ENCODE results near the gene ST6GALNAC3. TPM values are rescaled to one million over a fixed set of nuclear protein-coding genes. Genes with fewer than 3 reads are reported as not detected.

The ST6GALNAC3 gene
- polyA plus RNA-seq, 1 donor (not counting 4 experiments of a cell fraction or from before 2014, with no cell fraction given): 0.08 TPM

DNA sequence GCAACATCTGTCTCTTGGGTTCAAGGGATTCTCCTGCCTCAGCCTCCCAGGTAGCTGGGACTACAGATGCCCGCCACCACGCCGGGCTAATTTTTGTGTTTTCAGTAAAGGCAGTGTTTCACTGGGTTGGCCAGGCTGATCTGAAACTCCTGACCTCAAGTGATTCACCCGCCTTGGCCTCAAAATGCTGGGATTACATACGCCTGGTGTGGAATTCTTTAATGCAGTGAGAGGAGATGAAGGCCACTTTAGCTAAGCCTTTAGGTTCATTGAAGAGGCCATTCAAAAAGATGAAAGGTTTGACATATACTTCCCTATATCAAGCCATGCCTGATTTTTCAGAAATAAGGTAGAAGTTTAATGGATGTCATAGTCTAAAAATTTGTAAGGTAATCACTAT lies 162.7 kb downstream of the ST6GALNAC3 start:
- Histone ChIP-seq H4K20me1 (ENCODE audit: control insufficient read depth, extremely low read depth, insufficient read depth, low read length) (no peaks in the 10 kb centered on the region), H2AFZ (ENCODE audit: control insufficient read depth, low read length) (no peak overlapping the region), H3K4me1 (ENCODE audit: control insufficient read depth, extremely low read depth, insufficient read depth, low read length) (no peaks in the 10 kb centered on the region), H3K9me1 (ENCODE audit: control insufficient read depth, extremely low read depth, insufficient read depth, low read length) (no peaks in the 10 kb centered on the region), H3K27me3 (ENCODE audit: control insufficient read depth, extremely low read depth, insufficient read depth, low read length) (no peaks in the 10 kb centered on the region), H3K36me3 (ENCODE audit: control insufficient read depth in 2 of 2, extremely low read depth in 1 of 2, insufficient read depth in 2 of 2, low read length in 2 of 2) (no peaks in the 10 kb centered on the region), H3K9ac (ENCODE audit: control insufficient read depth, extremely low read depth, insufficient read depth, low read length) (no peak overlapping the region), H3K4me2 (ENCODE audit: control insufficient read depth, extremely low read depth, insufficient read depth, low read depth, low read length) (no peak overlapping the region), H3K79me2 (ENCODE audit: control insufficient read depth, insufficient read depth, low read length) (no peaks in the 10 kb centered on the region), H3K27ac (ENCODE audit: control insufficient read depth, insufficient read depth, low read length) (no peak overlapping the region), H3K9me3 (ENCODE audit: control insufficient read depth, low read depth, low read length) (no peaks in the 10 kb centered on the region), H3K4me3 (ENCODE audit: control insufficient read depth in 2 of 3, extremely low read depth in 1 of 3, insufficient read depth in 2 of 3, low read depth in 1 of 3, low read length in 3 of 3) (no peak overlapping the region)
- FAIRE-seq (no peak), DNase-seq (ENCODE audit: low read depth, low spot score) (no peak)
- dilution Hi-C loops (cut with MboI; ENCODE audit: extremely low pct_ligation_motif_present, low sequenced_read_pairs): no loop called here
- TF ChIP-seq, protein P1, sequence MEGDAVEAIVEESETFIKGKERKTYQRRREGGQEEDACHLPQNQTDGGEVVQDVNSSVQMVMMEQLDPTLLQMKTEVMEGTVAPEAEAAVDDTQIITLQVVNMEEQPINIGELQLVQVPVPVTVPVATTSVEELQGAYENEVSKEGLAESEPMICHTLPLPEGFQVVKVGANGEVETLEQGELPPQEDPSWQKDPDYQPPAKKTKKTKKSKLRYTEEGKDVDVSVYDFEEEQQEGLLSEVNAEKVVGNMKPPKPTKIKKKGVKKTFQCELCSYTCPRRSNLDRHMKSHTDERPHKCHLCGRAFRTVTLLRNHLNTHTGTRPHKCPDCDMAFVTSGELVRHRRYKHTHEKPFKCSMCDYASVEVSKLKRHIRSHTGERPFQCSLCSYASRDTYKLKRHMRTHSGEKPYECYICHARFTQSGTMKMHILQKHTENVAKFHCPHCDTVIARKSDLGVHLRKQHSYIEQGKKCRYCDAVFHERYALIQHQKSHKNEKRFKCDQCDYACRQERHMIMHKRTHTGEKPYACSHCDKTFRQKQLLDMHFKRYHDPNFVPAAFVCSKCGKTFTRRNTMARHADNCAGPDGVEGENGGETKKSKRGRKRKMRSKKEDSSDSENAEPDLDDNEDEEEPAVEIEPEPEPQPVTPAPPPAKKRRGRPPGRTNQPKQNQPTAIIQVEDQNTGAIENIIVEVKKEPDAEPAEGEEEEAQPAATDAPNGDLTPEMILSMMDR (optimal IDR thresholded peaks at IDR 0.05 in 1 of 3, IDR thresholded peaks at IDR 0.05 in 1 of 3, conservative IDR thresholded peaks at IDR 0.05 in 1 of 3; ENCODE audit: extremely low read depth in 1 of 3, insufficient read depth in 2 of 3, low read length in 3 of 3): no peak
- no peak for TF ChIP-seq EZH2 (IDR thresholded peaks at IDR 0.05; ENCODE audit: low read length)

DNA sequence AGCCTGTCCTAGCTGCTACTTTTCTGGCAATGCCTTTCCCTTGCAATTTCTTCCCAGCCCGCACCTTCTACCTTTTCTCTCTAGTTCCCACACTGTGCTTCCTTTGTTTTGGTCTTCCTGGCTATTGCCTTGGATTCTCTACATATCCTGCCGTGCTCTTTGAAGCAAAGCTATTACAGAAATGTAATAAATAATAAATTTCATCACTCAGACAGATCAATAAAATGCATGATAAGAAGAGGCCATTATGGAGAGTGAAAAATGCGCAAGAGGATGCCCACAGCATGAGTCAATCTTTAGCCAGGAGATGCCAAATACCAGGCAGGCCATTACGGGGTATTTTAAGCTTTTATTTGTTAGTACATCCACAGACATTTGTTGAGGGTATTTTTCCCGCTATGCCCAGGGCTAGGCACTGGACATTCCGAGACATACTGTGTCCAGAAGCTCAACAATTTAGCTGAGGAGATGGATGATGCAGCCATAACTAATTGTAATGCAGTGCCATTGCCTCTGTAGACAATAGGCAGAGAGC lies 163.6 kb downstream of the ST6GALNAC3 start:
- TF ChIP-seq EZH2 (IDR thresholded peaks at IDR 0.05; ENCODE audit: low read length): no peak
- TF ChIP-seq, protein P1 (optimal IDR thresholded peaks at IDR 0.05 in 1 of 3, IDR thresholded peaks at IDR 0.05 in 1 of 3, conservative IDR thresholded peaks at IDR 0.05 in 1 of 3; ENCODE audit: extremely low read depth in 1 of 3, insufficient read depth in 2 of 3, low read length in 3 of 3): no peak
- dilution Hi-C loops (cut with MboI; ENCODE audit: extremely low pct_ligation_motif_present, low sequenced_read_pairs): no loop called here
- no peaks in the 10 kb centered on the region for H4K20me1 ChIP-seq (ENCODE audit: control insufficient read depth, extremely low read depth, insufficient read depth, low read length)
- no peak overlapping the region for H3K27ac ChIP-seq (ENCODE audit: control insufficient read depth, insufficient read depth, low read length)
- H3K36me3 ChIP-seq (ENCODE audit: control insufficient read depth in 2 of 2, extremely low read depth in 1 of 2, insufficient read depth in 2 of 2, low read length in 2 of 2): no peaks in the 10 kb centered on the region
- no peaks in the 10 kb centered on the region for H3K9me3 ChIP-seq (ENCODE audit: control insufficient read depth, low read depth, low read length)
- DNase-seq (ENCODE audit: low read depth, low spot score) (no peak), FAIRE-seq (no peak)
- H3K9ac ChIP-seq (ENCODE audit: control insufficient read depth, extremely low read depth, insufficient read depth, low read length): no peak overlapping the region
- no peaks in the 10 kb centered on the region for H3K9me1 ChIP-seq (ENCODE audit: control insufficient read depth, extremely low read depth, insufficient read depth, low read length)
- no peak overlapping the region for H3K4me2 ChIP-seq (ENCODE audit: control insufficient read depth, extremely low read depth, insufficient read depth, low read depth, low read length)
- no peaks in the 10 kb centered on the region for H3K27me3 ChIP-seq (ENCODE audit: control insufficient read depth, extremely low read depth, insufficient read depth, low read length)
- H2AFZ ChIP-seq (ENCODE audit: control insufficient read depth, low read length): no peak overlapping the region
- no peaks in the 10 kb centered on the region for H3K4me1 ChIP-seq (ENCODE audit: control insufficient read depth, extremely low read depth, insufficient read depth, low read length)
- H3K79me2 ChIP-seq (ENCODE audit: control insufficient read depth, insufficient read depth, low read length): no peaks in the 10 kb centered on the region
- no peak overlapping the region for H3K4me3 ChIP-seq (ENCODE audit: control insufficient read depth in 2 of 3, extremely low read depth in 1 of 3, insufficient read depth in 2 of 3, low read depth in 1 of 3, low read length in 3 of 3)

All from keratinocyte (primary cell).